GM18519 (cell line): ENCODE data around the gene GALNT12.
A peak's percentile ranks its signal among the peaks of the same experiment; 100 is the strongest.

Experiments used
- ATAC-seq: cut with Tn5 transposase; IDR thresholded peaks from one replicate; pipeline ENCODE4 v1.9.1; 2021; ENCODE audit warnings: mild to moderate bottlenecking, moderate library complexity; ENCODE audit not compliant: unreplicated experiment, low FRiP score

The GALNT12 gene

DNA sequence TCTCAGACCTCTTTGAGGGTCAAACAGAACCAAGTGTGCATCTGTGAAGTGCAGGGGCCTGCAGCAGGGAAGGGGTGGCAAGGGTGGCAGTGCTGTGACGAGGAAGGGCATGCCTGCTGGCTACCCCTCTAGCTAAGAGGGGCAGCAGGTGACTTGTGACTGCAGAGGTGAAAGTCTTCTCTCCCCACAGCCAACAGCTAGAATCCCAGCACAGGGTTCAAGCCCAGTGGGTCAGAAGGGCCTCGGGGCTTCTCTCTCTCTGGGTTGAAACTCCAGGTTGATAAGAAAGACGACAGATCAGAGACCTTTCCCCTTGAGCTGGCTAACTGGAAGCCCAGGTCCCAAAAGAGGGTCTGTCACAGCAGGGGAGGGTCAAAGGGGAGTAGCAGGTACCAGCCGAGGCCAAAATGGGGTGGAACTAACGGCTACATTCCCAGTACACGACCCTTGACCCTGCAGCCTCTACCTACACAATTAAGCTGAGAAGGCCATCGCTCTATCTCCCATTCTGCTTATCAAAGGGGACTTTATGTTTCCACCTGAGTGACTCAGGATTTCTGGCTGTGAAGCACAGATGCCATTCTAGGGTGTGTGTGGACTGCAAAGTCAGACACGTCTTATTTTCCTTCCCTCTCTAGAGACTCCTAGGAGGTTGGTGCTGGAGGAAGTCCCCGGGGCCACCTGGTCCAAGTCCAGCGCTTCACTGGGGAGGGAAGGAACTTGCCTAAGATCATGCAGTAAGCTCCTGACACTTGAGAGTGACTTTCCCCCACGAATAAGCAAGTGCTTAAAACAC, 25.7 kb upstream of the GALNT12 start:
- no peak for ATAC-seq

DNA sequence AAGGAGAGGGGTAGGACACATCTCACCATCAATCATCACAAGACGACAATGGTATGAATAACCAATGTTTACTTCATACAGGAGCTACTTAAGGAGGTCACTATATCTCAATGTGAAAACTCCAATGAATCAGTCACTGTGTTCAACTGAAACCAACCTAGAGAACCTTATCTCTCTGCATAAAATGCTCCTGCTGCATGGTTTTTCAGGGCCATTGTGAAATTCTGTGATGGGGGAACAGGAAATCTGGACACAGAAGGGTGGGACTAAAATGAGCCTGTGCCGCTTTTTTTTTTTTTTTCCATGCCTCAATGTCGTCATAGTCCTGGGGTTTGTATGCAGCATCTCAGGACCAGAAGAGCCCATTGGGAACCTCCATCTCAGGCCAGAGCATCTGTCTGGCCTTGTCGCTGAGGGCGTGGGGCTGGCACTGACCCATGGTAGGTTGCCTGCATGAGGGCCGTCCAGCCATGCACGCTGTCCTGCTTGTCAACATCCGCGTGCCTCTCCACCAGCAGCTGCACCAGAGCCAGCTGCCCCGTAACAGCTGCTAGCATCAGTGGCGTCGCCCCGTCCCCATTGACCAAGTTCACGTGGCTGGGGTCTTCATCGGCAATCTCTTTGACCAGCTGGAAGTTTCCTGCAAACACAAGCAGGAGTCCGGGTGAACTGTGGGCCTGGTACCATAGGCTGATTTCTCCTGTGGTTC, 23.8 kb upstream of the GALNT12 start:
- ATAC-seq: no peak

DNA sequence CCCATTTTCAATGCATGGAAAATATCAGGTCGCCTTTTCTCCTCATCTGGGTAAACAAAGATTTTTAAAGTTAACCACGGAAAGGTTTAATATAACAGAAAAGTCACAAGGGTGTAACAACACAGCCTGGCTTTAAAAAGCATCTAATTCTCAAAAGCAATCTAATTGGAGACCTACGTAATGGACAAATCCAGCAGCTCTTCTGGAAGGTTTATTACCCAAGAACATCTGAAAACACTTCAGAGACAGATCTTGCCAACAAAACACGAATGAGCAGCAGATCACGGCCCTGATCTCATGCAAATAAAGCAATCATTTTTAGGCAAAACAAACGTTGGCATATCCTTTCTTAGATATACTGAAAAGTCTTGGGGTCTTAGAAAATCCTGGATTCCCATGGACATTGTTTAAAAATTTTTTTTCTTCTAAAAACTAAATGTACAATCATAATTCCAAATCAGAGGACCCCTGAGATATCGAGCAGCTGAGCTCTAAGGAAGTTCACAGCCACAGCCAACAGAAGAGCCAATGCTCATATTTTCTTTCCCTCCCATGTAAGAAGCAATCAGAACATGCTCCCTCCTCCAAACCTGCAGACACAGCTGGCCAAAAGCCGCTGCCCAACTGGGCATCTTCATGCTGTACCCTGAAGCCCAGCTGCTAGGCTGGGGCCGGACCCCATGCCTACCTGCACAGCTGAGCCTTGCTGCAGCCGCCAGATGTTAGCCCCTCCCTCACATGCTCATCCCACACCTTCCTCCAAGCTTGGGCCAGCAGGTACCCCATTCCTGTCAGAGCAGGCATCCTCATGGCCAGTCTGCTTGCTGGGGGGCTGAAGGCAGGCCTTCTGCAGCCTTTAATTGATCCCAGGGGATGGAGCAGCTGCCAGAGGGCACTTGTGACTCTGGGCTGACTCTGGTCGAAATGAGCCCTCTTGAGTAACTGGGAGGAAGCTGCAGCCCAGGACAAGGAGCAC, 22.4 kb upstream of the GALNT12 start:
- no peak for ATAC-seq

DNA sequence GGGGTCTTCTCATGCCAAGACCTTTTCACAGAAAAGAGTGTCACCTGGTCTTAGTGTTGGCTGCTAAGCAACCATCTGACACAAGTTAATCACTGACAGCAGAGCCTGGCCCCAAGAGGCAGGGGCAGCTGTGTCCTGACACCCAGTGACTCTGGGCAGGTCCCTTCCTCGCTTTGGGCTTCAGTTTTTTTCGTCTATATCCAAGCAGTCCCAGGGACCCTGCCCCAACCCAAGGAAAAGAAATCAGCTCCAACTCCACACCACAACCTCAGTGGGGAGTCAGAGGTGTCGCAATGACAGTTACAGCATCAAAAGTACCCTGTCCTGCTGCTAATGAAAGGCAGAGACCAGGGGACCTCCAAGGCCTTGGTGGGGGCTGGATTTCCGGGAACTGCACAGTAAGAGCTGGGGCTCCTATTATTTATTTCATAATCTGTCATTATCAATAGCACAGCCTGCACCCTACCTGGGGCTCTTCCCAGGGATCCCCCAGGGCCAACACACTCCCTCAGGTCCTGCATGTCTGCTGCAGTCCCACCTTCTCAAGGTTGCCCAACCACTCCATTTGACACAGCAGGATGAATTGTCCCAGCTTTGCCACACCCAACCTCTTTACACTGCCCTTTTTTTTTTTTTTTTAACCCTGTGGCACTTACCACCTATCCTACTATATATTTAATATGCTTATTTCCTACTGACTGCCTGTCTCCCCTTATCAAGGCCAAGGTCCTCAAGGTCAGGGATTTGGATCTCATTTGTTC, 20.5 kb upstream of the GALNT12 start:
- no peak for ATAC-seq

DNA sequence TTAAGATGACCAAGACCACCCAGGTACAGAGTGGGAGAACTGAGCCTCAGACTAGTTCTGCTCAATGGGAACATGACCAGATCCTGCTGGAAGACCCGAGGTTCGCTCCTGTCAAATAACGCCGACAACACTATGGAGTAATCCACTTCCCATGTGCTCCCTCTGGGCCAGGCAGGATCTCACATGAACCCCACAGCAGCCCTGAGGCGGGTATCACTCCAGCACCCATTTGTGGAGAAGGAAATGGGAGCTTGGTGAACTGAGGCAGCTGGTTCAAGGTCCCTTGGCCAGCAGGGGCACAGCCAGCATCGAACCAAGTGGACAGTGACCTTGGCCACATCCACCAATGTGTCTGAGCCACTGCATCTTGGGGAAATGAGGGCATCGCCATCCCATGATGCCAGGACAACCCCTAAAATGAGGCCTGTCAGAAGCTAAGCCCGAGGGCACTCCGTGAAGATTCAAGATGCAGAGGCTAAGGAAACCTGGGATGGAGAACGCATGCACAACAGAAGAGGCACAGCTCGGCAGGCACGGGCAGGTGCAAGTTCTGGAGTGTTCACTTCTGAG, 19.6 kb upstream of the GALNT12 start:
- ATAC-seq: no peak

DNA sequence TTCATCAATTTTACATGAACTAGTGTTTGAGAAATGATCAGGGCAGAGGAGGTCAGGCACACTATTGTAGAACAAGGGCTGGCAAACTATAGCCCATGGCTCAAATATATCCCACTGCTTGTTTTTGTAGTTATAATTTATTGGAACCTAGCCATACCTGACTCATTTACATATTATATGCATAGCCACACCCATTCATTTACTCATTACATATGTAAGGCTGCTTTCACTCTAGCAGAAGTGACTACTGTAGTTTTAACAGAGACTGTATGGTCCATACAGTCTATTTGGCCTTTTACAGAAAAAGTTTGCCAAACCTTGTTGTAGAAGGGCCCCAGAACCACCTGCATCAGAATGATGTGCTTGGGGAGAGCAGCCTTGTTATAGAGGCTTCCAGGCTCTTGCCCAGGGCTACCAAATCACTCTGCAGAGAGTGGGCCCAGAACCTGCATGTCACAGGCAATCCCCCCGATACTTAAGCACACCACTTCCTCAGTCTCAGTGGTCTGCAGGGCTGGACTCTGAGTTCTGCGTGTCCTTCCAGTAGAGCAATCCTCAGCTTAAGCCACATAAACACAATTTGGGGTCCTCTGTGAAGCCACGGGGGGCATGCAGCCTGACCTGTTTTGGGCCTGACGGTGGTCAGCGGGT, 17.9 kb upstream of the GALNT12 start:
- no peak for ATAC-seq

DNA sequence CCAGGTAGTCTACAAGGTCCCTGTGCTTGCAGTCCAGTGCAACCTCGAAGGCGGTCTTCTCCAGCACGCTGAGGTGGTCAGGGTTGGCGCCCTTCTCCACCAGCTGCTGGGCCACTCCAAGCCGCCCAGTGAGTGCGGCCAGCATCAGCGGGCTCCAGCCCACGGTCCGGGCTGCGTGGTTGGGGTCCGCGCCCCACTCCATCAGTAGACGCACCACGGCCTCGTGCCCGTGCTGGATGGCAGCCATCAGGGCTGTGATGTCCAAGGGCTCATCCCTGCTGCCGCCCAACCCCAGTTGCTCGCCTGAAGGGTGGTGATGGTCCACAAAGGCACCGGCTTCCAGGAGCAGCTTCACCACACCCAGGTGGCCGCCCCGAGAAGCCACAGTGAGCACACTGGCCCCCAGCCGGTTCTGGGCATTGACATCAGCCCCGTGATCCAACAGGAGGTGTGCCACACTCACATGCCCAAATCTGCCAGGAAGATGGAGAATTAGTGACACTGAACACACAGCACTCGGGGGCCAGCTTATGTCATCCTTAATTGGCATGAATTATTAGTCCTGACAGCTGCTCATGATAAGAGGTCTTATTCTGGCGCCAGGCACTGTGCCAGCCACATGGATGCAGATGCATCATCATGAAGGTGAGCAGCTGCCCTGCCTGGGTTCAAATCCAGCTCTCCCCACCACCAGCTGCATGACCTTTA, 17.2 kb upstream of the GALNT12 start:
- ATAC-seq: no peak

DNA sequence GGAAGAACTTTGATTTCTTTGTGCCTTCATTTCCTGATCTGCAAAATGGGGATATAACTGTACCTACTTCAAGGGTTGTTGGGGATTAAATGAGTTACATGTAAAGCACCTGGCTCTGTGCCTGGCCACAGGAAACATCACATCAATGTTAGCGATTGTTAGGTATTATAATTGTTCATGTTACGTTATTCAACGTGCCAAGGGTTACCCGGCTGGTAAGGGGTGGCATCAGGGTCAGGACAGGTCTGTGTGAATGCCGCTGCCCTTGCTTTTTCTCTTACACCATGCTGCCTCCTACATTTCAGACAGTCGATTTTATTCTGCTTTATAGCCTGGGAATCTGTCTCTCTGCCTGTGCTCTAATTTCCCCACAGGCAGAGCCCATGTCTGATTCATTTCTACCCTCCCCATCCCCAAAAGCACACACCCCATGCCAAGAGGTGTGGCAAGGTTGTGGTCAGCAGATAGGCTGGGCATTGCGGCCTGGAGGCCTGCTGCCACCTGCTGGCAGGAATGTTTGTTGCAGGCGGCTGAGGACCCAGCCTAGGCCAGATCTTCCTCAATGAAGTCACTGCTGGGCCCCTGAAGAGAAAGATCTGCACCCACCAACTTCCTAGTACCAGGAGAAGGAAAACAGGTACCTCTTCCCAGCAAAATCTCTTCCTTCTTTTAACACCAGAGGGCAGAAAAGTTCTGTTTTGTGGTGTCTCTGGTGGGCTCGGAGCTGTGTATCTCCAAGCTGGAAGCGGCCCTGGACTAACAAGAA, 16.4 kb upstream of the GALNT12 start:
- no peak for ATAC-seq

DNA sequence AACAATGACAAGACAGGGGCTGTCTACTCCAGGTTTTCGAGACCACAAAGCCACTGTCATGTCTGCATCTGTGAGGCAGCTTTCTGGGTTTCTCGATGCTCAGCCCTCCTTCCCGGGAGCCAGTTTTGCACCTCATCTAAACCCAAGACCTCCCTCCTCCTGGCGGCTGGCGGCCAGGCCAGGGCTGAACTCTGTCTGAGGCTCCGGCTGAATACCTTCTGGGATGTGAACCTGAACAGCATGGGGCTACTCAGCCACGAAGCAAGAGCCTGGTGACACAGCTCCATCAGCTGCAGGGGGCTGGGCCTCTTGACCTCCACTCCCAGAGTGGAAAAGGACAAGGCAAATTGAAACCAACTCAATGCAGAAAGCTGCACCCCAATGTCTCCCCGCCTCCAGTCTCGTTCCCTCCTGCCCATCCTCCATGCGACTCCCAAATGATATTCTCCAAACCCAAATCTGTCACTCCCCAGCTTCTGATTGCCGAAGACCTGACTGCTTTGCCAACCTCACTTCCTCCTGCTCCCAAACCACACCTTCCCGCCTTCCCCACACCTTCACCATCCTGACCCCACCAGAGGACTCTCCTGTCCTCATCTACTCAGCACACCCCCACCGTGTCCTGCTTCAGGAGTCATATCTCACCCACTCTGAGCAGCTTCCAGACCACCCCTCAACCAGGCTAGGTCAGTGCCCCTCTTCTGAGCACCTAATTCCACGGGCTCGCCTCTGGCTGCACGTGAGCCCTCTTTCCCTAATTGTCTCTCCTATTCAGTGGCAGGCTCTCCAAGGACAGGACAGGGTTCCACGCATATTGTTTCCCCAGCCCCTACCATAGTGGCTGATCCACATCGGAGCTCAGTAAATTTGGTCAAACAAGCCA, 15.6 kb upstream of the GALNT12 start:
- no peak for ATAC-seq

DNA sequence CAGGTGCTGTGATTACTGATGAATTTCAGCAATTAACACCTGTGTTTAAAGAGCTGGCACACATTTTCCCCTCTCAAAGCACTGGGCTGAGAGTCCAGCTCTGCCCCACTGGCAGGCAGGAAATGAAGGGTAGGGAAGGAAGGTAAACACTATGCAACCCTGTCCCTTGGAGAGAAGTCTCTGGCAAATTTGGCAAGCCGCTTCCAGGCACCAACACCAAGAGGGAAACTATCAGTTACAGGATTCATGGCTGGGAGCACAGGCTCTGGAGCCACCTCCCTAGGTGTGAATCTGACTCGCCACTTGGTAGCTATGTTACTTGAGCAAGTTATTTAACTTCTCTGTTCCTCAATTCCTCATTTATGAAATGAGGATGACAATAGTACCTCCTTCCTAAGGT, 14.4 kb upstream of the GALNT12 start:
- no peak for ATAC-seq

DNA sequence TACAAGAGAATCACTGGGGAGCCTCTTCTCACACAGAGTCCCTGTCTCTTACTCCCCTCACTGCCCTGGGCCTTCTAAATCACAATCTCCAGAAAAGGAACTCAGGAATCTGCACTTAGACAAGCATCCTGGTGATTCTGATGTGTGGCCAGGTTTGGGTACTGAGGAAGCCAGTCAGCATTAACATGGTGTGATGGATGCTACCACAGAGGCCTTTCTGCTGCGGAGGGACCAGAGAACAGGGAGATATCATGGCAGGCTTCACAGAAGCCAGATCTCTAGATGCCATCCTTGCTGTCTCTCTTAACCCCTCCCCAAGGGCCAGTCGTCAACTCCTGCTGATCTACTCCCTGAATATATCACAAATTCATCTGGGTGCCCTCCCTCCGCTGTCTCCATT, 12.7 kb upstream of the GALNT12 start:
- ATAC-seq: no peak

DNA sequence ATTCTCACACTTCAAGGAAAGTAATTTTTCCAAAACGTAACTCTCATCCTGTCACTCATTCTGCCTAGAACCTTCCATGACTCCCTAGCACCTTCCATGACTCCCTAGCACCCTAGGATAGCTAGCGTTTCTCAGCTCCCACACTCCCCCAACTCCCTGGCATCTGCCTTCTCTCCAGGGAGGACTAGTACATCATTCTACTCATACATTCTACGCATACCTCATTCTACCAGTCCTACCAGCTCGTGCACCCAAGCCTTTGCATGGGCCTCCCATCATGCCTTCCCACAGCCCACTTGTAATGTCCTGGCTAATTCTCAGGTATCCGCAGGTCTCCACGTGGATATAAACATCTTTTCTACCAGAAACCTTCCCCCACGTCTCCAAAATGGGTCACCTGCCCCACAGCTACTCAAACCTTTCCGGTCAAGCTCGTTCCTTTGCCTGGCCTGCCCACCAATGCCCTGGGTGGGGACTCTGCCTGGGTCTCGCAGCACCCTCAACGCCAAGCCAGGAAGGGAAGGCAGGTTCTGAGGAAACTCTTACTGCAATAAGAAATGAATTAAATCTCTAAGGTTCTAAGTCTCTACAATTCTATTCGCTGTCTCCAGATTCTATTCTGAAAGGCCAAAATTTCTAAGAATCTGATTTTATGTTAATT, 12.0 kb upstream of the GALNT12 start:
- ATAC-seq: no peak

DNA sequence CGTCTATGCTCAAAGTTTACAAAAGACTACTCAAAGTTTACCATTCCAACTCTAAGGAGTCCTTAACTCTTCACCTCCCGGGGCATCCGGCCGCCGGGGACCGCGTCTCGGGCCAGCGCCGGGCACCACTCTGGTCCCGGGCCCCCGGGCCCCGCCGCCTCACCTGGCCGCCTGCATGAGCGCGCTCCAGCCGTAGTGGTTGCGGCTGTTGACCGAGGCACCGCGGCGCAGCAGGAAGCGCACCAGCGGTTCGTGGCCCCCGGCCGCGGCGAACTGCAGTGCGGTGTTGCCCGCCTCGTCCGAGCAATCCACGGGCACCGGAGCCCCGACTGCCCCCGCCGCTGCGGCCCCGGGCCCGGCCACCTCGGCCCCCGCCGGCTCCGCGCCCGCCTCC, 11.5 kb upstream of the GALNT12 start:
- ATAC-seq: peak; percentile 24

DNA sequence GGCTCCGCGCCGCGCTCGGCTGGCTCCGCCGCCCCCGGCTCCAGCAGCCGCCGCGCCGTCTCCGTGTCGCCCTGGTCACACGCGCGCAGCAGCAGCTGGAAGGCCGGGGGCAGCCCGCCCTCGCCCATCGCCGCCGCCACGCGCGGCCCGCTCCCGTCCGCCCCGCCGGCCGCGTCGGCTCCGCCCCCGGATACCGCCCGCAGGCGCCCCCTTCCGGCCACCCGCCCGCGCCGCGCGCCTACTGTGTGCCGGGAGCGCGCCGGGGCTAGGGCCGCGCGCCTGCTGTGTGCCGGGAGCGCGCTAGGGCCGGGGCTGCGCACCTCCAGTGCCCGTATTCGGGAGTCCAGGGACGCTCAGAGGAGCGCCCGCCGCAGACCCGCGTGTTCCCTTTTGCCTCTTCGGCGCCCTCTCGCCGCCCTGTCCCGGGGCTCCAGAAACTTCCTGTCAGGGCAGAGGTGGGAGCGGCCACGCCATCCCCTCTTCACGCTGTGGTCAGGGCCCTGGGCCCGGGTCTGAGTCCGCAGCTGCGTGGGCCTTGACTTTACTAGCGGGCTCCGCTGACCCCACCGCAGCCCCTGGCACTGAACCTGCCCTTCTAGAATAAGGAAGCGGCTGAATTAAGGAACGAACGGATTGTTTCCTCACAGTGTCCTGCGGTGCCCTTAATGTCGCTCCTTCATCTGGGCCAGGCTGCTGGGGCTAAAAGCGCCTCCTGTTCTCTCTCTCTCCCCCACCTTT, 10.9 kb upstream of the GALNT12 start, which contains the start of gene ANKS6:
ANKS6 (minus strand) TSS at position 192 of the 738 bp plus-strand sequence; CDS start at position 128, 64 bp downstream.
- ATAC-seq: peak; percentile 81

DNA sequence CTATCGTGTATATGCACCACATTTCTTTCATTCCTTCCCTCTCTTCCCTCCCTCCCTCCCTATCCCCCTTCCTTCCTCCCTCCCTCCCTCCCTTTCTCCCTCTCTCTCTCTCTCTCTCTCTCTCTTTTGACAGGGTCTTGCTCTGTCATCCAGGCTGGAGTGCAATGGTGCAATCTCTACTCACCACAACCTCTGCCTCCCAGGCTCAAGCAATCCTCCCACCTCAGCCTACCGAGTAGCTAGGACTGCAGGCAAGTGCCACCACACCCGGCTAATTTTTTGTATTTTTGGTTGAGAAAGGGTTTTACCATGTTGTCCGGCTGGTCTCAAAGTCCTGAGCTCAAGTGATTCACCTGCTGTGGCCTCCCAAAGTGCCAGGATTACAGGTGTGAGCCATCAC, 10.0 kb upstream of the GALNT12 start:
- no peak for ATAC-seq

DNA sequence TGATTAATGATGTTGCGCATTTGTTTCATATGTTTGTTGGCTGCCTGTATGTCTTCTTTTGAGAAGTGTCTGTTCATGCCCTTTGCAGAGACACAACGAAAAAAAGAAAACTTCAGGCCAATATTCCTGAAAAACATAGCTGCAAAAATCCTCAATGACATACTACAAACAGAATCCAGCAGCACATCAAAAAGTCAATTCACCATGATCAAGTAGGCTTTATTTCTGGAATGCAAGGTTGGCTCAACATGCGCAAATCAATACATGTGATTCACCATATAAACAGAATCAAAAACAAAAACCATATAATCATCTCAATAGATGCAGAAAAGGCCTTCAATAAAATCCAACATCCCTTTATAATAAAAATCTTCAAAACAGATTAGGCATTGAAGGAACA, 9.2 kb upstream of the GALNT12 start:
- ATAC-seq: no peak
